GM23248 (cell line): Measurements from ENCODE around the gene HAS3.

Experiments used
- EZH2 ChIP-seq: fragments of 200-600 bp; sonication (generic); IDR thresholded peaks from 2 replicates; pipeline ENCODE4 v1.6.1; 2018; ENCODE audit warnings: antibody characterized with exemption, mild to moderate bottlenecking; ENCODE audit not compliant: insufficient read depth, poor library complexity, severe bottlenecking
- EZH2phosphoT487 ChIP-seq: fragments of 200-600 bp; sonication (generic); IDR thresholded peaks from 2 replicates; pipeline ENCODE4 v1.6.1; 2018; ENCODE audit warnings: antibody characterized with exemption, moderate library complexity, mild to moderate bottlenecking, low read depth; ENCODE audit not compliant: insufficient read depth

- no peak for TF ChIP-seq EZH2phosphoT487
- no peak for TF ChIP-seq EZH2
Observed at GRCh38 chr16:69112285-69113129, 7.1 kb downstream of the HAS3 start.
